CD14-positive monocyte (primary cell): ENCODE measurements around the gene SLC50A1. TPM values are rescaled to one million over a fixed set of nuclear protein-coding genes. Genes with fewer than 3 reads are reported as not detected.

Experiments
- DNase-seq, 3 donors: peaks; one replicate each; pipeline ENCODE4 v3.0.0-alpha.2; 2011 to 2022
- H2AFZ ChIP-seq: 2 replicates; pipeline ENCODE4 v1.6.0; 2012; ENCODE audit warnings: mild to moderate bottlenecking, low read depth, low read length, inconsistent platforms; ENCODE audit not compliant: insufficient read depth, poor library complexity, severe bottlenecking
- H3K27ac ChIP-seq, 2 donors: 1 replicate in 1 of 2; 2 replicates in 1 of 2; pipeline ENCODE4 v1.5.1; 2012 to 2013; ENCODE audit warnings: low read length in 2 of 2, control low read depth in 1 of 2, inconsistent platforms in 1 of 2, low read depth in 1 of 2, mild to moderate bottlenecking in 1 of 2
- H3K27me3 ChIP-seq, 2 donors: one replicate each; pipeline versions ENCODE4 v1.6.0 to v1.6.1; 2011 to 2013; ENCODE audit warnings: low read length in 2 of 2; ENCODE audit not compliant: control insufficient read depth in 2 of 2, insufficient read depth in 2 of 2
- H3K36me3 ChIP-seq, 2 donors: replicated peaks in 1 of 2; 1 replicate in 1 of 2; 2 replicates in 1 of 2; pipeline versions ENCODE4 v1.5.1 to v1.6.1; 2012 to 2013; ENCODE audit warnings: low read length in 2 of 2, control low read depth in 1 of 2, inconsistent platforms in 1 of 2, mild to moderate bottlenecking in 1 of 2; ENCODE audit not compliant: insufficient read depth in 2 of 2, control insufficient read depth in 1 of 2
- H3K4me1 ChIP-seq, 2 donors: 1 replicate in 1 of 2; 2 replicates in 1 of 2; pipeline versions ENCODE4 v1.5.1 to v1.6.1; 2012 to 2013; ENCODE audit warnings: low read length in 2 of 2, control low read depth in 1 of 2, inconsistent platforms in 1 of 2, mild to moderate bottlenecking in 1 of 2, moderate library complexity in 1 of 2; ENCODE audit not compliant: insufficient read depth in 2 of 2, control insufficient read depth in 1 of 2
- H3K4me2 ChIP-seq: replicated peaks from 2 replicates; pipeline ENCODE3; 2012; ENCODE audit warnings: low read length, moderate library complexity, mild to moderate bottlenecking; ENCODE audit not compliant: poor library complexity, severe bottlenecking; ENCODE audit errors: extremely low read depth
- H3K4me3 ChIP-seq, 3 experiments: fragments of 200-600 bp in 1 of 3; sonication (generic) in 1 of 3; replicated peaks in 1 of 3; 1 replicate in 2 of 3; 2 replicates in 1 of 3; pipeline ENCODE4 v1.5.1; 2011 to 2013; ENCODE audit warnings: low read length in 3 of 3, mild to moderate bottlenecking in 3 of 3, control low read depth in 2 of 3, low read depth in 2 of 3, inconsistent platforms in 1 of 3, moderate library complexity in 1 of 3
- H3K79me2 ChIP-seq: 2 replicates; pipeline ENCODE4 v1.6.0; 2012; ENCODE audit warnings: mild to moderate bottlenecking, control low read depth, inconsistent platforms, low read length, moderate library complexity; ENCODE audit not compliant: insufficient read depth
- H3K9ac ChIP-seq: 2 replicates; pipeline ENCODE4 v1.6.0; 2017; ENCODE audit warnings: low read length, mild to moderate bottlenecking; ENCODE audit not compliant: insufficient read depth, poor library complexity, severe bottlenecking
- H3K9me3 ChIP-seq, 2 donors: replicated peaks in 1 of 2; 1 replicate in 1 of 2; 2 replicates in 1 of 2; pipeline versions ENCODE4 v1.5.1 to v1.6.1; 2012 to 2013; ENCODE audit warnings: low read length in 2 of 2, control low read depth in 1 of 2; ENCODE audit not compliant: control insufficient read depth in 1 of 2, insufficient read depth in 1 of 2
- H4K20me1 ChIP-seq: 2 replicates; pipeline ENCODE4 v1.6.0; 2012; ENCODE audit warnings: mild to moderate bottlenecking, low read length, control low read depth, moderate library complexity; ENCODE audit not compliant: insufficient read depth
- H3K27ac Mint-ChIP-seq, 7 donors: one replicate each; pipeline ENCODE4 v1.8.0; 2020; ENCODE audit warnings: mild to moderate bottlenecking in 7 of 7, mixed read lengths in 7 of 7, moderate library complexity in 6 of 7, inconsistent platforms in 2 of 7
- H3K27me3 Mint-ChIP-seq, 3 donors: one replicate each; pipeline ENCODE4 v1.8.0; 2021 to 2022; ENCODE audit warnings: low read depth in 3 of 3, mild to moderate bottlenecking in 3 of 3, mixed read lengths in 3 of 3, moderate library complexity in 3 of 3, inconsistent platforms in 1 of 3
- H3K36me3 Mint-ChIP-seq, 2 donors: one replicate each; pipeline ENCODE4 v1.8.0; 2020; ENCODE audit warnings: mixed read lengths in 2 of 2, inconsistent platforms in 1 of 2, mild to moderate bottlenecking in 1 of 2
- H3K4me1 Mint-ChIP-seq: one replicate; pipeline ENCODE4 v1.8.0; 2020; ENCODE audit warnings: mild to moderate bottlenecking, mixed read lengths
- H3K4me3 Mint-ChIP-seq, 2 donors: one replicate each; pipeline ENCODE4 v1.8.0; 2020; ENCODE audit warnings: mild to moderate bottlenecking in 2 of 2, mixed read lengths in 2 of 2, moderate library complexity in 1 of 2
- H3K9me3 Mint-ChIP-seq, 7 donors: one replicate each; pipeline ENCODE4 v1.8.0; 2020 to 2022; ENCODE audit warnings: mixed read lengths in 7 of 7, mild to moderate bottlenecking in 6 of 7, moderate library complexity in 6 of 7, inconsistent platforms in 2 of 7
- CTCF ChIP-seq: fragments of 200-600 bp; IDR thresholded peaks from one replicate; pipeline ENCODE4 v1.8.0; 2022; ENCODE audit warnings: antibody characterized with exemption, mild to moderate bottlenecking
- WGBS: methylation state at CpG from one replicate; pipeline ENCODE4 v1.1.5; 2013; ENCODE audit warnings: missing lambda C conversion rate; ENCODE audit not compliant: insufficient coverage; 5-methylcytosine and 5-hydroxymethylcytosine counted together
- intact Hi-C, 2 donors: fragments of 100-400 bp; cut with micrococcal nuclease; formaldehyde crosslinking; loops; one replicate each; pipeline versions ENCODE4 v1.15.0 to v1.15.1; 2023
- polyA minus RNA-seq: library from RNA; depleted of rRNA, polyadenylated mRNA; stranded (reverse); fragments of >200 nt; gene quantifications from 2 replicates; pipeline ENCODE4 v1.2.3, GENCODE V29; 2012
- polyA plus RNA-seq, 3 donors: library from polyadenylated mRNA; depleted of rRNA in 1 of 3; unstranded in 2 of 3; stranded (reverse) in 1 of 3; fragments of 300-500 nt in 2 of 3; fragments of >200 nt in 1 of 3; fragmentation: Illumina TruSeq in 2 of 3; gene quantifications; 1 replicate in 2 of 3; 2 replicates in 1 of 3; pipeline ENCODE4 v1.2.3, GENCODE V29; 2012 to 2021
- total RNA-seq, 12 experiments: library from RNA in 1 of 12; stranded (reverse) in 1 of 12; fragments of 120-200 nt in 1 of 12; gene quantifications; one replicate each; pipeline ENCODE4 v1.2.4 and lab custom pipeline; 2013 to 2026; ENCODE audit warnings: mixed read lengths in 6 of 12, inconsistent platforms in 1 of 12

SLC50A1 gene
- total RNA-seq (2013), result 31.6 TPM
- polyA plus RNA-seq, result 10 to 100 TPM; 40.0 to 50.8 (median 49.4) TPM
- polyA minus RNA-seq, result 17.5 and 27.0 TPM in 2 replicates
- 11.2 to 23.9 (median 17.3) reads per million in 11 experiments for total RNA-seq (lab: John Stamatoyannopoulos, UW)

GRCh38 chr1:155135415-155136028, at the start of gene SLC50A1:
TSS of gene SLC50A1 (plus strand) at chr1:155135852. CDS start at chr1:155135912, 60 bp downstream.
- peak within 1 kb of the TSS; percentile 92 for H3K9ac ChIP-seq
- peaks cover under 1 to 9% of the 10 kb centered on the region in 2 donors for H3K27me3 ChIP-seq
- peak within 1 kb of the TSS; percentile 97 to 99 for H3K4me3 Mint-ChIP-seq
- H3K4me1 ChIP-seq, result peaks cover 31 to 46% of the 10 kb centered on the region in 2 donors
- peaks cover 0 to under 1% (median 0%) of the 10 kb centered on the region in 7 donors for H3K9me3 Mint-ChIP-seq
- H2AFZ ChIP-seq, result peak within 1 kb of the TSS; percentile 53
- H3K27ac ChIP-seq, result peak within 1 kb of the TSS; percentile 97 to 99
- H3K4me3 ChIP-seq, result peak within 1 kb of the TSS; percentile 75 to 84 (median 79)
- TF ChIP-seq CTCF, result no peak
- intact Hi-C loops, result loop anchor here in 1 of 2 donors (5.0 kb wide), 1 partner anchor 37 kb away; the partner anchor contains the start of genes KRTCAP2 and TRIM46
- peaks cover 36% of the 10 kb centered on the region for H3K79me2 ChIP-seq
- H3K4me2 ChIP-seq, result peak within 1 kb of the TSS; percentile 84
- H3K4me1 Mint-ChIP-seq, result peaks cover 43% of the 10 kb centered on the region
- DNase-seq, result peak; percentile 94 to 96 (median 94)
- peaks cover 7% of the 10 kb centered on the region for H4K20me1 ChIP-seq
- no peaks in the 10 kb centered on the region for H3K9me3 ChIP-seq
- H3K36me3 ChIP-seq, result peaks cover 0 to 11% of the 10 kb centered on the region in 2 donors
- peaks cover 12 to 19% of the 10 kb centered on the region in 2 donors for H3K36me3 Mint-ChIP-seq
- peak within 1 kb of the TSS; percentile 99 to 100 (median 100) for H3K27ac Mint-ChIP-seq
- under 1% methylated on average over 52 of the region's 52 CpGs for WGBS
- H3K27me3 Mint-ChIP-seq, result peaks cover 6 to 17% (median 16%) of the 10 kb centered on the region in 3 donors

- H3K9me3 ChIP-seq, result peaks cover 0 to 12% of the 10 kb centered on the region in 2 donors
- H3K4me2 ChIP-seq, result peak overlapping the region; percentile 94
- H3K9ac ChIP-seq, result no peak overlapping the region
- H3K36me3 Mint-ChIP-seq, result peaks cover 9 to 10% of the 10 kb centered on the region in 2 donors
- peak overlapping the region; percentile 95 for H2AFZ ChIP-seq
- H3K36me3 ChIP-seq, result no peaks in the 10 kb centered on the region
- H3K27ac Mint-ChIP-seq, result no peak overlapping the region
- peaks cover 30% of the 10 kb centered on the region for H4K20me1 ChIP-seq
- peaks cover 23 to 31% of the 10 kb centered on the region in 2 donors for H3K27me3 ChIP-seq
- WGBS, result 14% methylated on average over 18 of the region's 24 CpGs
- H3K9me3 Mint-ChIP-seq, result peaks cover 0 to 19% (median 5%) of the 10 kb centered on the region in 7 donors
- peak overlapping the region; percentile 21 to 53 for H3K4me3 Mint-ChIP-seq
- no peaks in the 10 kb centered on the region for H3K79me2 ChIP-seq
- intact Hi-C loops, result loop anchor here in 1 of 2 donors (5.0 to 10.0 kb wide), 3 partner anchors 34 to 531 kb away; partner anchors contain the start of genes ADAM15 and UBE2Q1
- peaks cover 39% of the 10 kb centered on the region for H3K4me1 Mint-ChIP-seq
- peak overlapping the region in 1 of 3 experiments; percentile 96 for H3K4me3 ChIP-seq
- H3K4me1 ChIP-seq, result peaks cover 37 to 46% of the 10 kb centered on the region in 2 donors
- DNase-seq, result peak; percentile 48 to 70 (median 61)
- peaks cover 28 to 35% (median 34%) of the 10 kb centered on the region in 3 donors for H3K27me3 Mint-ChIP-seq
- TF ChIP-seq CTCF, result peak; percentile 100
- H3K27ac ChIP-seq, result no peak overlapping the region
These were observed 49.4 kb upstream of the SLC50A1 start for GRCh38 chr1:155086128-155086741.
